Esophagus squamous epithelium (tissue), 4 donors: ENCODE measurements around the gene OSGIN1.

Source experiments
- CTCF ChIP-seq, 6 experiments: fragments of 450-650 bp in 4 of 6; fragments of 200-600 bp in 2 of 6; sonication (generic) in 2 of 6; IDR thresholded peaks; one replicate each; pipeline ENCODE4 v1.5.1; 2016 to 2019; ENCODE audit warnings: antibody characterized with exemption in 6 of 6, mild to moderate bottlenecking in 4 of 6, moderate library complexity in 4 of 6
- POLR2A ChIP-seq, 4 donors: fragments of 450-650 bp; IDR thresholded peaks; one replicate each; pipeline ENCODE4 v1.6.1; 2017; ENCODE audit warnings: antibody characterized with exemption in 4 of 4, mild to moderate bottlenecking in 4 of 4, moderate library complexity in 3 of 4

GRCh38 chr16:84015399-84015798 lies 62.4 kb downstream of the OSGIN1 start:
- no peak for TF ChIP-seq CTCF (IDR thresholded peaks at IDR 0.05)
- no peak for TF ChIP-seq POLR2A (IDR thresholded peaks at IDR 0.05)
